Cardiac ventricle fibroblast (primary cell): ENCODE data around the gene AMBRA1. TPM values are rescaled to one million over a fixed set of nuclear protein-coding genes. Genes with fewer than 3 reads are reported as not detected.

ENCODE experiments used
- total RNA-seq: library from RNA; depleted of rRNA; stranded (reverse); fragments of >200 nt; gene quantifications from 2 replicates; pipeline ENCODE4 v1.2.3, GENCODE V29; 2015

Gene AMBRA1, protein sequence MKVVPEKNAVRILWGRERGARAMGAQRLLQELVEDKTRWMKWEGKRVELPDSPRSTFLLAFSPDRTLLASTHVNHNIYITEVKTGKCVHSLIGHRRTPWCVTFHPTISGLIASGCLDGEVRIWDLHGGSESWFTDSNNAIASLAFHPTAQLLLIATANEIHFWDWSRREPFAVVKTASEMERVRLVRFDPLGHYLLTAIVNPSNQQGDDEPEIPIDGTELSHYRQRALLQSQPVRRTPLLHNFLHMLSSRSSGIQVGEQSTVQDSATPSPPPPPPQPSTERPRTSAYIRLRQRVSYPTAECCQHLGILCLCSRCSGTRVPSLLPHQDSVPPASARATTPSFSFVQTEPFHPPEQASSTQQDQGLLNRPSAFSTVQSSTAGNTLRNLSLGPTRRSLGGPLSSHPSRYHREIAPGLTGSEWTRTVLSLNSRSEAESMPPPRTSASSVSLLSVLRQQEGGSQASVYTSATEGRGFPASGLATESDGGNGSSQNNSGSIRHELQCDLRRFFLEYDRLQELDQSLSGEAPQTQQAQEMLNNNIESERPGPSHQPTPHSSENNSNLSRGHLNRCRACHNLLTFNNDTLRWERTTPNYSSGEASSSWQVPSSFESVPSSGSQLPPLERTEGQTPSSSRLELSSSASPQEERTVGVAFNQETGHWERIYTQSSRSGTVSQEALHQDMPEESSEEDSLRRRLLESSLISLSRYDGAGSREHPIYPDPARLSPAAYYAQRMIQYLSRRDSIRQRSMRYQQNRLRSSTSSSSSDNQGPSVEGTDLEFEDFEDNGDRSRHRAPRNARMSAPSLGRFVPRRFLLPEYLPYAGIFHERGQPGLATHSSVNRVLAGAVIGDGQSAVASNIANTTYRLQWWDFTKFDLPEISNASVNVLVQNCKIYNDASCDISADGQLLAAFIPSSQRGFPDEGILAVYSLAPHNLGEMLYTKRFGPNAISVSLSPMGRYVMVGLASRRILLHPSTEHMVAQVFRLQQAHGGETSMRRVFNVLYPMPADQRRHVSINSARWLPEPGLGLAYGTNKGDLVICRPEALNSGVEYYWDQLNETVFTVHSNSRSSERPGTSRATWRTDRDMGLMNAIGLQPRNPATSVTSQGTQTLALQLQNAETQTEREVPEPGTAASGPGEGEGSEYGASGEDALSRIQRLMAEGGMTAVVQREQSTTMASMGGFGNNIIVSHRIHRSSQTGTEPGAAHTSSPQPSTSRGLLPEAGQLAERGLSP (N-terminal part only)
- total RNA-seq: 18.8 and 24.1 TPM in 2 replicates

DNA sequence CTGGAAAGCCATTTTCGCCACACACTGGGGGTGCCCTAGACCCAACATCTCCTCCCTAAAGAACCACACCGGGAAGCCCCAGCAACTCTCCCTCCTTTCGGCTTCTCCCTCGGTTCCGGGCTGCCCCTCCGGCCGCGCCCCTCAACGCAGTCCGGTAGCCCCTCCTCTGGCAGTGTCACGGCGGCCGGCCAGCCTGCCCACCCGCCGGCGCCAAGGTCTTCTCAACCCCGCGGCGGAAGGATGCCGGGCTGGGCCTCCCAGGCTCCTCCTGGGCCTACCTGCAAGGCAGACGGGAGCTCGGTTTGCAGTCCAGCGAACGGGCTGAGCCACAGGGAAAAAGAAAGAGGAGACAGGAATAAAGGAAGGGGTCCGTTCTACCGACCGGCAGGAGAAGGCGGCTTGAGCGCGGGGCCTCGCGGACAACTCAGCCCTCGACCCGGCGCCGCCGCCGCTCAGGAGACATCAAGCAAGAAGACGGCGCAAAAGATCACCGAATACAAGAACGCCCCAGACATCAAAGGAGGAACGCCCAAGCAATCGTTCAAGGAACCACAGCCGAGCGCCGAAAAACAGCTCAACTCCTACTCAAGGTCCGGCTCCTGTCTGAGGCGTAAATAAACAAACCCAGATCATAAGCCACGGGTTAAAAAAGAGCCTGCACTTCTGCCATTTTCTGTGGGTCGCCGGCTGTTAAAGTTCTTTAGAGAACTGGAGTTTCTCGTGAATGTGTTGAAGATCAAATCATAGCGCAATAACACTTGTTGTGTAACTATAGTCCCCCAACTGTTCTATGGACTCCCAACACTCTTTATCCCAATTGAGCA lies at the start of gene AMBRA1:
Gene AMBRA1 (minus strand): TSS at position 474 of the 824 bp plus-strand sequence. CDS start 45,643 bp downstream, outside the sequence.

DNA sequence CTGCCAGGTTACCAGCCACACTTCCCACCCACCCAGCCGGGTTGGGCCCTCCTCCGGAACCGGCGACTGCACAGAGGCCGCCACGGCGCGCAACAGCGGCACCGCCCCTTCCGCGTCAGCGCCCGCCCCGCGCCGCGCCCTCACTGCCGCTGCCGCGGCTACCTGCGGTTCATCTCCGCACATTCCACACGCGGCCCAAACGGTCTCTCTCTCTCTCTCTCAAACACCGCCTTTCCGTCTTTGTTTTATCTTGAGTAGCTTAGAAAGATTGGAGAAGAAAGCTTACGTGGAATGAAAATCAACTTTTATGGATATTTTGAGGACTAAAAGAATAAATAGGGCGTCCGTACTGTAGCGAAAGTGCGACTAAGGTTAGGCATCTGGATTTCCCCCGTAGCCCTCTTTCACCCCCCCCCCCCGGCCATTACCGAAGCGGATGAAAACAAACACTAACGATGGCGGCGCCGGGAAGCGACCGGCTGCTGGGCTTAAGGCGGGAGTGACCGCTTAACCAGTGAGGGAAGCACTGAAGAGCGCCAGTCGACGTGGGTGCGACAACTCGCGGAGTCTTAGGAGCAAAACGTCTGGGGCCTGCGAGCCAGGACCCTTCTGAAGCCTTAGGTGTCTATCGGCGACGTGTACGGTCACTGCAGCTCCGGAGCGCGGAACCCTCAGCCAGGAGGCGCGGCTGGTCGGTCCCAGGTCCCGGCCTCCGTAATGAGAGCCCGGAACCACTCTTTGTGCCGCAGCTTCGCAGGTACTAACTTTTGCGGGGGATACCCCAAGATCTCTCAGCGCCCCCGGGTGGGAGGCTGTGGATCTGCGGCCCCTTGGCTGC lies 23.5 kb upstream of the AMBRA1 start, which contains the start of the genes ATG13 and HARBI1:
Gene ATG13 (plus strand): TSS at position 420 of the 838 bp plus-strand sequence. CDS start 26,739 bp downstream, outside the sequence.
Gene HARBI1 (minus strand): TSS at position 94 of the 838 bp plus-strand sequence. CDS start 990 bp downstream, outside the sequence.

DNA sequence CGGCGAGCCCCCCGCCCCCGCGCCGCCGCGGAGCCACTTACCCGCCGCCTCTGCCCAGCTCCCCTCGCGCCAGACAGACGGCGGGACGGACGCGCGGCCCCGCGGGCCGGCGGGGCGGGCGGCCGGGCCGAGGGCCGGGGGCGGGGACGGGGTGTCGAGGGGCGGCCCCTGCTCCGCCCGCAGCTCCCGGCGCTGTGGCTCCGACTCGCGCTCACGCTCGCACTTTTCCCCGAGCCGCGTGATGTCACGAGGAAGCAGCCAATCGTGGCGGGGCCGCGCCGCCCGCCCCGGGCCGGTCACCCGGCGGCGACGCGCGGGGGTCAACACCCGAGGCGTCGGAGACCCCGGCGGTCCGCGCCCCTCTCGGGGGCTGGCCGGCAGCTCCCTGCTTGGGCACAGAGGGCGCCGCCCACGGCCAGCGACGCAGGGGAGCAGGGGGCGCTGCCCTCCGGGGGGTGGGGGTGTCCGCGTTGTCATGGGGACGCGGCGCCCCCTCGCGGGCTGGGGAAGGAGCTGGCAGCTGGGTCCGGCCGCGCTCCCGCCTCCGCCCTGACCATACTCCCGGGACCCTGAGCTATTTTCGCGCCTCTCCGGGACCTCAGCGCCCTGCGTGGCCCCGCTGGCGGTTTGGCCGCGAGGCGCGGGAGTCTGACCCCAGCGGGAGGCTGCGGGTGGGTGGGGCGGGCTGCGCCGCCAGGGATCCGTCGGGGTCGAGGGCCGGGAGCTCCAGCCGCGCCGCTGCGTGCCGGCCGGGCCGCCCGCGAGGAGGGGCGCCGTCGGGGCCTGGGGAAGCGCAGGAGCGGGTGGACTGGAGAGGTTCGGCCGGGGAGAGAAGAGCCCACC lies 202.0 kb downstream of the AMBRA1 start, which contains the start of gene CHRM4:
Gene CHRM4 (minus strand): TSS at position 199 of the 843 bp plus-strand sequence. CDS start 5,219 bp downstream, outside the sequence.

DNA sequence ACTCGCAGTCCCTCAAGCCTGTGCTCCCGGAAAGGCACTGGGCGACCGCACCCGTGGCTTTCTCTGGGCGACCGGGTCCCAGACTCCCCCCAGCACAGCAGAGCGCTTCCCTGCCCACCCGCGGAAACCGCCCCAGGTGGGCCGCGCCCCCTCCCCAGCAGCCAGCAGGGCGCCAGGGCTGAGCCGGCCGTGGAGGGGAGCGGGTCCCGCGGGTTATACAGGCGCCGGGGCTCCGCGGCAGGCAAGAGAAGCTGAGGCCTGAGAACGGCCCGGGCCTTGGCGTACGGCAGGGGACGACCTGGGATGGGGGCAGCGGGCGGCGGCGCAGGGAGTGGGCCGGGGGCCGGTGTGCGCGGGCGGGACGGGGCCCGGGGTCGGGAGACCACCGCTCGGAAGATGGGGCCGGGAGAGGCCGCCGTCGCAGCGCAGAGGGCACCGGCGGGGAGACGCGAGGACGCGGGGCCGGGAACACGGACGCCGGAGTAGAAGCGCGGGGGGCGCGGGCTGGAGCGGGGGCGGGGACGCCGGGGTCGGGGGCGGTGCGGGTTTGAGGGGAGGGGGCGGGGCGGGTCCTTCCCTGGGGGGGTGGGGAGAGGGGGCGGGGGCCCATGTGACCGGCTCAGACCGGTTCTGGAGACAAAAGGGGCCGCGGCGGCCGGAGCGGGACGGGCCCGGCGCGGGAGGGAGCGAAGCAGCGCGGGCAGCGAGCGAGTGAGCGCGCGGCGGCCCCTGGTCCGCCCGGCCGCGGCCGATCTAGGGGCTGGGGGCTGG lies 212.6 kb downstream of the AMBRA1 start, which contains the start of gene MDK:
Gene MDK (plus strand): TSS at position 622 of the 771 bp plus-strand sequence. CDS start 389 bp downstream, outside the sequence.

DNA sequence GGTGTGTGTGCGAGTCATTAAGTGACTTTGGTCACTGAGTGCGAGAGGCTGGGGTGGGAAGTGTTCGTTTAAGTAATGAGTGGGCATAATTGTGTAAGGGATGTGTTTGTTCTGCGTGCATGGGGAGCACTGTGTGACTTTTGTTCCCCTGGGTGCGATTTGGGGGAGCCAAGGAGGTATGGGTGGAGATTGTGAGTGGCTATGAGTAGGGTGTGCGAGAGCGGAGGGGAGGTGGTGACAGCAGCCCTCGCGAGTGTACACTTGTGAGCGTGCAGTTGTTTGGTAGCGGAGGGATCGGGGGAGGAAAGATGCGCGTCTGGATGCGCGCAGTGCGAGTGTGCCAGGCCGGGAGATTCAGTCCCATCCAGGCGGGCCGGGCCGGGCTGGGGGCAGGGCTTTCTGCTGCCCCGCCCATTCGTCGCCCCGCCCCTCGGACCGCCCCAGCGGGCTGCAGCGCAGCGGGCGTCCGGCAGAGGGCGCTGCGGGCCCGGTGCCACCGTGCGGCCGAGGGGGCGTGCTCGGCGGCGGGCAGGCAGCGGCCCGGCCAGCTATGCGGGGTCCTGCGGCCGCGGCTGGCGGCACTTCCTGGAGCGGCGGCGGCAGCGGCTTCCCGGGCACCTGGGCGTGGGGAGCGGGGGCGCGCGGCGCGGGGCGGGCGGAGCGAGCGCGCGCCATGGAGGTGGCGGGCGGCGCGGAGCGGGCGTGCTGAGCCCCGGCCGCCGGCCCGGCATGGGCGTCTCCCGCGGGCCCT lies 246.8 kb downstream of the AMBRA1 start, which contains the start of gene DGKZ:
Gene DGKZ (plus strand): TSS at position 578 of the 751 bp plus-strand sequence. CDS start 197 bp downstream, outside the sequence.

Other genes starting within 250 kb of the AMBRA1 start
- 38.3 and 40.4 TPM in 2 replicates for gene DGKZ, start 246.6 kb downstream of the AMBRA1 start, total RNA-seq
- gene MDK, start 212.4 kb downstream of the AMBRA1 start, total RNA-seq: 47.7 and 52.2 TPM in 2 replicates
- gene CHRM4, start 202.2 kb downstream of the AMBRA1 start, total RNA-seq: not detected in 2 replicates
- 2.4 and 3.3 TPM in 2 replicates for gene HARBI1, start 23.2 kb upstream of the AMBRA1 start, total RNA-seq
- 101 and 104 TPM in 2 replicates for gene ATG13, start 23.5 kb upstream of the AMBRA1 start, total RNA-seq
- 61.3 and 71.5 TPM in 2 replicates for gene ARHGAP1, start 106.6 kb upstream of the AMBRA1 start, total RNA-seq
- gene ZNF408, start 107.0 kb upstream of the AMBRA1 start, total RNA-seq: 8.8 and 9.6 TPM in 2 replicates
- gene F2, start 125.2 kb upstream of the AMBRA1 start, total RNA-seq: not detected in 2 replicates